Central memory CD8-positive, alpha-beta T cell (primary cell): Measurements from ENCODE around the gene TEX29.

Experiments
- ATAC-seq: fragments of 150-1000 bp; cut with Tn5 transposase; replicated peaks from 2 replicates; pipeline ENCODE4 v1.10.0; 2022; ENCODE audit warnings: mild to moderate bottlenecking, moderate FRiP score, moderate number of reproducible peaks; ENCODE audit not compliant: poor library complexity, severe bottlenecking; ENCODE audit errors: extremely low read depth
- DNase-seq, 2 donors: peaks; one replicate each; pipeline ENCODE4 v3.0.0; 2021; ENCODE audit warnings: low spot score in 2 of 2
- H3K27ac Mint-ChIP-seq: one replicate; pipeline ENCODE4 v1.8.0; 2022; ENCODE audit warnings: low read depth, mild to moderate bottlenecking, moderate library complexity, mixed read lengths
- H3K27me3 Mint-ChIP-seq: one replicate; pipeline ENCODE4 v1.8.0; 2022; ENCODE audit warnings: mixed read lengths
- H3K36me3 Mint-ChIP-seq: one replicate; pipeline ENCODE4 v1.8.0; 2022; ENCODE audit warnings: mild to moderate bottlenecking, moderate library complexity, mixed read lengths; ENCODE audit not compliant: insufficient read depth
- H3K4me1 Mint-ChIP-seq: one replicate; pipeline ENCODE4 v1.8.0; 2022; ENCODE audit warnings: mixed read lengths
- H3K4me3 Mint-ChIP-seq: one replicate; pipeline ENCODE4 v1.8.0; 2022; ENCODE audit warnings: mild to moderate bottlenecking, moderate library complexity, mixed read lengths
- H3K9me3 Mint-ChIP-seq: one replicate; pipeline ENCODE4 v1.8.0; 2022; ENCODE audit warnings: mixed read lengths

Gene TEX29

DNA sequence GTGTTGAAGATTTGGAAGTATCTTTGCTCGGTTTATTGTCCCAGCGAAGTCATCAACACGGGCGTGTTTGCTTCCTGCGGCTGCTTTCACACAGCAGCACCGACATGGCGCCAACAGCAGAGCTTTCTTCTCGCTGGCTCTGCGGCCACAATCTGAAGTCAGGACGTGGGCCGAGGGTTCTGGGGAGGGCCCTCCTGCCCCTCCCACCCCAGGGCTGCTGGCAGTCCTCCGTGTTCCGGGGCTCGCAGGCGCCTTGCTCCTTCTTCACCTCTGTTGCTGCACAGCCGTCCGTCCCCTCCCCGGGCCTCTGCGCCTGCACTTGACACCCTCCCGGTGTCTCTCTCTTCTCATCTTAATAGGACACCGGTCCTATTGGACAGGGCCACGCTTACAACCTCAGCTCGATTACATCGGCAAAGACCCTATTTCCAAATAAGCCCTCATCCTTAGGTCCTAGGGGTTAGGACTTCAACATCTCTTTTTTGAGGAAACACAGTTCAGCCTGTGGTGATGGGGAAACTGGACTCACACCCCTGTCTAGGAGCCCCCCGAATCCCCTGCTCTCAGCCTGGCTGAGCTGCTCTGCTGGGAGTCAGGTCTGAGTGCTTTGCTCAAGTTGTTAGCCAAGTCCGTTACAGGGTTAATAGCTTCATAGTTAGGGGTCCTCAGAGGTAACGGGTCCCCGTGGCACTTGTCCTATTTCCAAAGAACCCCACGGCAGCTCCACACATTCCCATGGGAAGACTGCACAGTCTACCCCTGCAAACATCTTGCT lies 2.7 kb upstream of the TEX29 start:
- ATAC-seq = no peak
- Mint-ChIP-seq H3K4me3 (no peak overlapping the region), H3K9me3 (no peaks in the 10 kb centered on the region), H3K27ac (no peak overlapping the region), H3K4me1 (no peaks in the 10 kb centered on the region), H3K36me3 (peaks cover 8% of the 10 kb centered on the region), H3K27me3 (peaks cover 1% of the 10 kb centered on the region)
- DNase-seq = no peak

DNA sequence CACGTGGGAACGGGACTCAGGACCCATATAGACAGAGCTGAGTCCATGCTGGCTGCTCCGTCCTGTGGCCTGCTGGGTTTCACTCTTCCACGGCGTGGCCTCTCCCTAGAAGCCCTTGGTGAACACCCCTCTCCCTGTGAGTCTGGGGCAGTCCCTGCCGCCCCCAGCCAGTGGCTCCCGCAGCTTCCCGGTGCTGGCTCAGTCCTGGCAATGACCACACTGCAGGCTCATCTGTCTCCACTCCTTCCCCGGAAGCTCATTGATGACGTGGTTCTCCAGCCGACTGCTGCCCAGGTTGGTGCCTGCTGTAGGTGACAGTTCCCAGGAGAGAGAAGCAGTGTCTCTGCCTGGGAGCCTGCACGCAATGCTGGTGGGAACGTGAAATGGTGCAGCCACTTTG lies 2.1 kb upstream of the TEX29 start:
- peaks cover 7% of the 10 kb centered on the region for H3K27me3 Mint-ChIP-seq
- H3K27ac Mint-ChIP-seq = no peak overlapping the region
- no peaks in the 10 kb centered on the region for H3K9me3 Mint-ChIP-seq
- ATAC-seq = no peak
- no peaks in the 10 kb centered on the region for H3K4me1 Mint-ChIP-seq
- H3K4me3 Mint-ChIP-seq = no peak overlapping the region
- DNase-seq = no peak
- H3K36me3 Mint-ChIP-seq = peaks cover 8% of the 10 kb centered on the region

DNA sequence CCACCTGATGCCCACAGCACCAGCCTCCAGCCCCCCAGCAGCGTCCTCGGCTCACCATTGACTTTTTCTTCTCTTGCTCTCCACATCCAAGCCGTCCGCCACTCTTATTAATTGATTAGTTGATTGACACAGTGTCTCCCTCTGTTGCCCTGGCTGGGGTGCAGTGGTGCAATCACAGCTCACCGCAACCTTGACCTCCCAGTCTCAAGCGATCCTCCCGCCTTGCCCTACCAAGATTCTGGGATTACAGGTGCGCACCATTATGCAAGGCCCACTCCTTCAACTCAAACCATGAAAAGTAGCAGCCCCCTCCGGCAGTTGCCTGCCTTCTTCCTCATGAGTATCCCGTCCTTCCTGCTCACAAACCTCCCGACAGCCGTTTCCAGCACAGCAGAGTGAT lies 921 bp upstream of the TEX29 start:
- Mint-ChIP-seq H3K4me1 (peaks cover 8% of the 10 kb centered on the region), H3K36me3 (peaks cover 8% of the 10 kb centered on the region), H3K27me3 (peaks cover 19% of the 10 kb centered on the region), H3K4me3 (no peak overlapping the region), H3K27ac (no peak overlapping the region), H3K9me3 (no peaks in the 10 kb centered on the region)
- no peak for DNase-seq
- ATAC-seq = no peak

DNA sequence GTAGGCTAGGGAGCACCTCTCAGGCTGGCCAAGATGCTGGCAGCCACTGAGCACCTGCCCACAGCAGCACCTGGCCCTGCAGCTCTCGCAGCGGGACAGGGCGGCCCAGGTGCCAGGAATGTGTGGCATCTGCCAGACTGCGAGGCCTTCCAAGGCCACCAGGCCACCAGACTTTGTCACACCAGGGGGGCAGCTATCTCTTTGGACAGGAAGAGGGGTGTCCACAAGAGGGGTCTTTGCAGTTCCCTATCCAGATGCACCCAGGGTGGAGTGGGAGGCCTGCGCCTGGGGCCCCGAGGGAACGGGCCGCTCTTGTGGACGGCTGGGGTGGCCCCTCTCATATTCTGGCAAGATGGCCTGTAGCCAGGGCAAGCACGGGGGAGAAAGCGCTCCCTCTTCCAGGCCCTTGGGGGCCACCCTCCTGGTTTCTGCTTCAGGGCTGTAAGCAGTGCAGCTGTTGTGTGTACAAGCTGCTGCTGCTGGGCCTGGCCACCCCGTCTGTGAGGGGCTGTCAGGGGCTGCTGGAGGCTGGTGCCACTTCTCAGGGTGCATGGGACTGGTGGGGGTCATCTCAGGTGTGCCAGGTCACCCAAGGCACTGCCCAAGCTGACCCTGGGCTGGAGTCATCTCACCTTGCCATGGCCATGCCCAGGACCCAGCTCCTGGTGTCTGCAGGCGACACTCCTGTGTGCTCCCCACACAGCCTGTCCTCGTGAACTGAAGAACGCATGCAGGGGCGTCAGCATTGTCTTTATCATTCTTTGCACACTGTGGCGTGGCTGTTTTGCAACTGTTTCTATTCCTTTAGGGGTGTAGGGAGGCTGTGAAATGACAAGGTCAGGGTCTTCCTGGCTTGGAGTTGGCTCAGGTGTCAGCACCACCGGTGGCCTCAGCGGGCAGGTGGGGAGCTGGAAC lies 1.8 kb downstream of the TEX29 start:
- Mint-ChIP-seq H3K4me3 (no peak overlapping the region), H3K9me3 (no peaks in the 10 kb centered on the region), H3K27ac (no peak overlapping the region), H3K36me3 (peaks cover 8% of the 10 kb centered on the region), H3K27me3 (peaks cover 28% of the 10 kb centered on the region), H3K4me1 (peaks cover 8% of the 10 kb centered on the region)
- no peak for ATAC-seq
- DNase-seq = no peak

DNA sequence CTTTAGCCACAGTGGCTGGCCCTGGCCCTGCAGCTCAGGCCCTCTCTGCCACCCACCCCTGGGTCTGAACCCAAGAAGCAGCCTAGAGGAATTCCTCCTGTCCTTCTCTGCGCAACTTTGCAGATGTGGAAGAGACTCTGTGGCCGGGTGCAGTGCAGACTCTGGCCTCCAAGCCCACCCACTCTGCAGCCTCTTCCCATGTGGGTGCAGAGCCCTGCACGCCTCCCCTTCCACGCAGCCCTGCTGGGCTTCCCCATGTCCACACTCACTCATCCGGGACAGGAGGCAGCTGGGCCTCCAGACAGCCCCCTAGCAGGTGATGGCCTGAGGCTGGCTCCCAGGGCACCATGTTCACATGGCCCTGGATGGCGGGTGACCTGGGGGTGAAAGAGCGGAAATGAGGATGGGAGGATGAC lies 2.5 kb downstream of the TEX29 start:
- no peaks in the 10 kb centered on the region for H3K9me3 Mint-ChIP-seq
- H3K27me3 Mint-ChIP-seq = peaks cover 33% of the 10 kb centered on the region
- no peak overlapping the region for H3K4me3 Mint-ChIP-seq
- peaks cover 8% of the 10 kb centered on the region for H3K4me1 Mint-ChIP-seq
- H3K27ac Mint-ChIP-seq = no peak overlapping the region
- ATAC-seq (no peak), DNase-seq (no peak)
- peaks cover 8% of the 10 kb centered on the region for H3K36me3 Mint-ChIP-seq

DNA sequence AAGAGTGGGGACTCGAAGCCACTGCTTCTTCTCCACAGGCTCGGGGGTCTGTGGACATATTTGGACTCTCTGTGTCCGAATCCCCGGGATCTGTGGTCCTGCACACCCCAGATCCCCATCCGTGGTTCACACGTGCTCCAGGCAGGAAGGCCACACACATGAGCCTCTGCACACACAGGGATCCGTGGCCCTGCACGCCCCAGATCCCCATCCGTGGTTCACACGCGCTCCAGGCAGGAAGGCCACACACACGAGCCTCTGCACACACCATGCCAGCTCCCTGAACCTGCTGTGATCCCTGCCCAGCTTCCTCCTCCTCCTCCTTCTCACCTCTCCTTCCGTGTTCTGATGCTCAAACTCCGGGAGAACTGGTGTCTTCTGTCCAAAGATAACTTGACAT lies 3.1 kb downstream of the TEX29 start:
- ATAC-seq = no peak
- no peak overlapping the region for H3K27ac Mint-ChIP-seq
- no peak overlapping the region for H3K4me3 Mint-ChIP-seq
- no peaks in the 10 kb centered on the region for H3K9me3 Mint-ChIP-seq
- peaks cover 8% of the 10 kb centered on the region for H3K36me3 Mint-ChIP-seq
- peaks cover 38% of the 10 kb centered on the region for H3K27me3 Mint-ChIP-seq
- DNase-seq = no peak
- H3K4me1 Mint-ChIP-seq = peaks cover 8% of the 10 kb centered on the region

DNA sequence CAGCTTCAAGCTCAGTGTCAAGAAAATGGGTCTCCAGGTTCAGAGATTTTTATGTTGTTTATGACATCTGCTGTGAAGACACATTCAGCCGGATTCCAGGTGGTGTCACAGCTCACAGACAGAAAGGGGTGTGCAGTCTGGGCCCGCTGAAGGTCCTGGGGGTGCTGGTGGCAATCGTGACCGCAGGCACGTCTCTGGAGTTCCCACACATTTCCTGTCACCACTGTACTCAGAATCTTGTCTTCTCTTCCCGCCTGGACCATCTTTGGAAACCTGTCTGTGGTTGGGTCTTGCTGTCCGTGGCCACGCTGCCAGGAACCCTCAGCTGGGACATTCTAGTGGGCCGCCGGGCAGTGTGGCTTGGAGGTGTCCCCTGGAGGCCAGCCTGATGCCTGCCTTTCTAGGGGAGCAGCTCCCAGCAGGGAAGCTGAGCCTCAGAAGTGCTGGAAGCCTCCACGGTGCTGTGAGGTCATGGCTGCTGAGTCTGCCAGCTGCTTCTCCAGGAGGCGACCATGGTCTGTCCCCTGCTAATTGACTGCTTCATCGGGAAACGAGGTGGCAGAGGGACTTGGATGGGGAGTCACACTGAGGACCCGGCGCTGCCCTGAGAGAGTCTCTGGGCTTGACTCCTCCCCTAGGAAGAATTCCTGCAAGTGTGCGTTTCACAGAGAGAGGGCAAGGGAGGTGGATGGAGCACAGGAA lies 3.7 kb downstream of the TEX29 start:
- ATAC-seq (no peak), DNase-seq (no peak)
- H3K27me3 Mint-ChIP-seq = peaks cover 38% of the 10 kb centered on the region
- H3K4me3 Mint-ChIP-seq = no peak overlapping the region
- H3K36me3 Mint-ChIP-seq = peaks cover 8% of the 10 kb centered on the region
- H3K27ac Mint-ChIP-seq = no peak overlapping the region
- no peaks in the 10 kb centered on the region for H3K9me3 Mint-ChIP-seq
- peaks cover 8% of the 10 kb centered on the region for H3K4me1 Mint-ChIP-seq

DNA sequence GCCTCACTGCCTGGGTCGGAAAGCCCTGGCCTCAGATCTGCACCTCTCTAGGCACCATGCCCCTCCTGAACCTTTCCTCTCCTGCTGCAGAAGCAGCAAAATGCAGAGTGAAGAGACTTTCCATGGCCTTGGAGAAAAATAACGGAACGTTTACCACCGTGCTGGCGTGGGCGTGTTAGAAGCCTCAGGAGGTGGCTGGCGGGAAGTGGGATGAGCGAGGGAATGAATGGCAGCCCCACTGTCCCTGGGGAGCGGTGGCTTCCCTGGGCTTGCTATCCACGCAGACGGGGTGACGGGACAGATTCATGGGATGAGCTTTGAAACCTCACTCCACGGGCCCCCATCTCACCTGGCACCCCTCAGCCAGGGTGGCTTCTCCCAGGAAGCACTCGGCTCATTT lies 4.3 kb downstream of the TEX29 start:
- ATAC-seq (no peak), DNase-seq (no peak)
- no peak overlapping the region for H3K27ac Mint-ChIP-seq
- peaks cover 38% of the 10 kb centered on the region for H3K27me3 Mint-ChIP-seq
- H3K4me1 Mint-ChIP-seq = peaks cover 8% of the 10 kb centered on the region
- H3K9me3 Mint-ChIP-seq = no peaks in the 10 kb centered on the region
- H3K4me3 Mint-ChIP-seq = no peak overlapping the region
- H3K36me3 Mint-ChIP-seq = peaks cover 5% of the 10 kb centered on the region

DNA sequence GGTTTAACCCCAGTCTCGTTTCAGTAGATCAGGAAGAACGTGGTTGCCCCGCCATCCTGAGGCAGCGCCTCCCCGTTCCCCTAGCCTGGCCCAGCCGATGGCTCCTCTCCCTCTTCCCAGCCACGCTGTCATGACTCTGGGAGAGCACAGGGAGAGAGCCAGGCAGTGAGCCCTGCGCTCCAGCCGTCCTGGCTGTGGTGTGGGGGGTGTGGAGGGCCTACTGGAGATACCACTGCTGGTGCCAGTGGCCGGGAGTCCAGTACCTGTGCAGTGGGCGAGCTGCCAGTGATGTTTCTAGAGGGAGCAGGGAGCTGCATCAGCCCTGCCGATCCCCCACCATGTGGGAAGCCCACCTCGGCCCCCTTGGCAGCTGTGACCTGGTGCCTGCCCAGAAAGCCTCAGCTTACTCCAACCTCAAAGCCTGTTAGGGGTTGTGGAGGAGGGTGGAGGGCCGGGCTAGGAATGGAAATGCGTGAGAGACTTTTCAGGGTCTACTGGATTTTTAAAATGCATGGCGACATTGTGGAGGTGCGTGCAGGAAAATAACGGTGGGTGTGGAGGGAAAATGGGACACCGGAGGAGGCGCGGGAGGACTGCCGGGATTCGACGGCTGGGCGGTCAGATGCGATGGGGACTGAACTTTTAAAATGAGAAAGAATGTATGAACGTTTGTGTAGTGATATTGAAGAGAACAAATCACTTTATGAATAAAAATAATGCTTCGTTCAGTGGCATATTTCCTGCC lies 4.9 kb downstream of the TEX29 start:
- H3K27ac Mint-ChIP-seq = no peak overlapping the region
- H3K27me3 Mint-ChIP-seq = peaks cover 38% of the 10 kb centered on the region
- peaks cover 5% of the 10 kb centered on the region for H3K36me3 Mint-ChIP-seq
- H3K4me3 Mint-ChIP-seq = no peak overlapping the region
- peaks cover 8% of the 10 kb centered on the region for H3K4me1 Mint-ChIP-seq
- DNase-seq = no peak
- no peaks in the 10 kb centered on the region for H3K9me3 Mint-ChIP-seq
- no peak for ATAC-seq

DNA sequence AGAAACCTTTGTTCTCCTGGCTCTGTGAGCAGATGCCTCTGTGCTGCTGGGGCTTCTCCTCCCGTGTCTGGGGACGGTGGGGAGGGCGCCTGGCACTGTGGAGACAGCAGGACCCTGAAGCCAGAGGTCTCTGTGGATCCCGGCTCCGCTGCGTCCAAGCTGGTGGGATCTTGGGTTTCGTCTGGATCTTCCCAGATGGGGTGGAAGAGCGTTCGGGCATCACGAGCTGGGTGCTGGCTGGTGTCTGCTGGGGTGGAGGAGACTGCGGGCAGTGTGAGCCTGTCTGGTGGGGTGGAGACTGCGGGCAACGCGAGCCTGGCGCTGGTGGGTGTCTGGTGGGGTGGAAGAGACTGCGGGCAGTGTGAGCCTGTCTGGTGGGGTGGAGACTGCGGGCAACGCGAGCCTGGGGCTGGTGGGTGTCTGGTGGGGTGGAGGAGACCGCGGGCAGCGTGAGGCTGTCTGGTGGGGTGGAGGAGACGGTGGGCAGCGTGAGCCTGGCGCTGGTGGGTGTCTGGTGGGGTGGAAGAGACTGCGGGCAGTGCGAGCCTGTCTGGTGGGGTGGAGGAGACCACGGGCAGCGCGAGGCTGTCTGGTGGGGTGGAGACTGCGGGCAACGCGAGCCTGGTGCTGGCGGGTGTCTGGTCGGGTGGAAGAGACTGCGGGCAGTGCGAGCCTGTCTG lies 5.6 kb downstream of the TEX29 start:
- H3K36me3 Mint-ChIP-seq = peaks cover 5% of the 10 kb centered on the region
- ATAC-seq (no peak), DNase-seq (no peak)
- H3K27ac Mint-ChIP-seq = peak overlapping the region; percentile 46
- peaks cover 8% of the 10 kb centered on the region for H3K4me1 Mint-ChIP-seq
- H3K27me3 Mint-ChIP-seq = peaks cover 38% of the 10 kb centered on the region
- no peak overlapping the region for H3K4me3 Mint-ChIP-seq
- H3K9me3 Mint-ChIP-seq = no peaks in the 10 kb centered on the region

DNA sequence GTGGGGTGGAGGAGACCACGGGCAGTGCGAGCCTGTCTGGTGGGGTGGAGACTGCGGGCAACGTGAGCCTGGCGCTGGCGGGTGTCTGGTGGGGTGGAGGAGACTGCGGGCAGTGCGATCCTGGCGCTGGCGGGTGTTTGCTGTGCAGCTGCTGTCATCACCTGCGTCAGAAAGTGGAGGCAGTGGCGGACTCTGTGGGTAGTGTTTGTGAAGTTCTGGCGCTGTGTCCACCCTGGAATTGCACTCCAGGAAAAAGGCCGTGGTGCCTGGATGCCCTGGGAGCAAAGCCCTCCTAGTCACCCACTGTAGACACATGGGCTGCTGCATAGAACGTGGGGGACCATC lies 6.2 kb downstream of the TEX29 start:
- H3K36me3 Mint-ChIP-seq = peaks cover 4% of the 10 kb centered on the region
- H3K27ac Mint-ChIP-seq = peak overlapping the region; percentile 46
- no peaks in the 10 kb centered on the region for H3K9me3 Mint-ChIP-seq
- peaks cover 8% of the 10 kb centered on the region for H3K4me1 Mint-ChIP-seq
- no peak overlapping the region for H3K4me3 Mint-ChIP-seq
- DNase-seq (no peak), ATAC-seq (no peak)
- H3K27me3 Mint-ChIP-seq = peaks cover 38% of the 10 kb centered on the region
